ENCODE results near the gene TNC.

- TF ChIP-seq CTCF (IDR thresholded peaks at IDR 0.05; ENCODE audit: poor library complexity) (no peak), EZH2 (IDR thresholded peaks at IDR 0.05; ENCODE audit: borderline replicate concordance) (no peak), EZH2phosphoT487 (IDR thresholded peaks at IDR 0.05; ENCODE audit: low read depth, severe bottlenecking, unreplicated experiment) (no peak)
Observed at GRCh38 chr9:114988962-114989599, 128.9 kb downstream of the TNC start.
